CD4-positive, alpha-beta T cell treated with Interleukin-21 for 1 hour (primary cell): ENCODE data around the gene BTRC.

Experiments used
- DNase-seq: peaks from one replicate; pipeline ENCODE4 v3.0.0-alpha.2; 2020

The BTRC gene

DNA sequence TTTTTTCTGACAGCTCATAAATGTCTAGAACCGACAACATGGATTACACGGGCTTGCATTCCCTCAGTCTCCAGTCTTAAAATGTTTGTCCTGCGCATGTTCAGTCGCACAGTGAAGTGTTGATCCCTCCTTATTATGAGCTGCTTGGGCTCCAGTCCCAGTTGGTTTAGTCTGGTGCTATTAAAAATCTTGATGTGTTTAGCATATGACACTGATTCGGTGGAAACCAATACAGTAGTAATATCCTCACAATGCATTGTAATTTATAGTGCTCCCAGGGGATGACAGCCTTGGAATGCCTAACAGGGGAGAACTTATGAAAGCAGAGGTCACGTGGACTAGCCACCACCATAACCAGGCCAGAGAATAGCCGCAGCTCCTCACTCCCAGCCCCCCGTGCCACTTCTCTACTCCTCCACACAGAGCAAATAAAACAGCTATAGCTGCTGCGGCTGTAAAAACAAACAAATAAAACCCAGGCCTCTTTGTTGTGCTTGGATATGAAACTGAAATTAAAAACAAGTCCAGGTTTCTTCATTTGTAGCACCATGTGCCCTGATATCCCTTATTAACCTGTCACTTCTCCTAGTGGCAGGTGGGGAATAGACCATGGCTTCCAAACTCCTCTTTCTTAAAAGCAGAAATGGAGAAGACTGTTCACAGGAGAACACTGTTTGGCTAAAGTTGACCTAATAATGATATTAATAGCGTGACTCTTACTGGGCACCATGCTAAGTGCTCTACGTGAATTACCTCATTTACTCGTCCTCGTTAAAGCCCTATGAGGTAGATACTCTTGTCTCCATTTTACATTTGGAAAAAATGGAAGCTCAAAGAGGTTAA, 241.8 kb downstream of the BTRC start:
- no peak for DNase-seq

- no peak for DNase-seq
Measured at GRCh38 chr10:101597091-101597900, 243.3 kb downstream of the BTRC start.

- no peak for DNase-seq
Measured at GRCh38 chr10:101601541-101601940, 247.6 kb downstream of the BTRC start.

GRCh38 chr10:101602761-101603398, 248.9 kb downstream of the BTRC start:
- DNase-seq = peak; percentile 47
